GM13977 (cell line): ENCODE measurements around the gene ARID4B.
A peak's percentile ranks its signal among the peaks of the same experiment; 100 is the strongest.

Experiments used
- DNase-seq: peaks from one replicate; pipeline ENCODE4 v3.0.0; 2012; ENCODE audit warnings: low spot score
- in situ Hi-C: fragments of 300-500 bp; cut with MboI; formaldehyde crosslinking; loops from one replicate; pipeline ENCODE4 v1.12.0; 2022; ENCODE audit warnings: low sequenced_read_pairs, low pct_unique_long_range_greater_than_20kb, mixed read lengths, inconsistent platforms; ENCODE audit not compliant: unreplicated experiment
- TF ChIP-seq, protein P1 (sequence below): IDR thresholded peaks from 2 replicates; pipeline ENCODE4 v1.5.1; 2012; ENCODE audit warnings: mild to moderate bottlenecking, control low read depth; ENCODE audit not compliant: insufficient read depth; ENCODE audit errors: extremely low read depth, missing control alignments

ARID4B gene

DNA sequence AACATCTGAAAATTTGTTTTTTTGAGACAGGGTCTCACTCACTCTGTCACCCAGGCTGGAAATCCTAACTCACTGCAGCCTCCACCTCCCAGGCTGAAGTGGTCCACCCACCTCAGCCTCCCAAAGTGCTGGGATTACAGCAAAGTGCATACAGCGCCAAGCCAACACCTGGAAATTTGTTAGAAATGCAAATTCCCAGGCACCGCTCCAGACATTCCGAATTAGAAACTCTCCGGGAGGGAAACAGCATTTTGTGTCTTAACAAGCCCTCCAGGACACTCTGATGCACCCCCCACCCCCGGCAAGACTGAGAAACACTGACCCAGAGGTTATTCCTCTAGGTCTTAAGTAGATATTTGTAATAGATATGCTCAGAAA is 49.1 kb downstream of the ARID4B start:
- DNase-seq: no peak

GRCh38 chr1:235278233-235278914 is 49.6 kb downstream of the ARID4B start:
- in situ Hi-C loops: no loop called here
- TF ChIP-seq, protein P1, sequence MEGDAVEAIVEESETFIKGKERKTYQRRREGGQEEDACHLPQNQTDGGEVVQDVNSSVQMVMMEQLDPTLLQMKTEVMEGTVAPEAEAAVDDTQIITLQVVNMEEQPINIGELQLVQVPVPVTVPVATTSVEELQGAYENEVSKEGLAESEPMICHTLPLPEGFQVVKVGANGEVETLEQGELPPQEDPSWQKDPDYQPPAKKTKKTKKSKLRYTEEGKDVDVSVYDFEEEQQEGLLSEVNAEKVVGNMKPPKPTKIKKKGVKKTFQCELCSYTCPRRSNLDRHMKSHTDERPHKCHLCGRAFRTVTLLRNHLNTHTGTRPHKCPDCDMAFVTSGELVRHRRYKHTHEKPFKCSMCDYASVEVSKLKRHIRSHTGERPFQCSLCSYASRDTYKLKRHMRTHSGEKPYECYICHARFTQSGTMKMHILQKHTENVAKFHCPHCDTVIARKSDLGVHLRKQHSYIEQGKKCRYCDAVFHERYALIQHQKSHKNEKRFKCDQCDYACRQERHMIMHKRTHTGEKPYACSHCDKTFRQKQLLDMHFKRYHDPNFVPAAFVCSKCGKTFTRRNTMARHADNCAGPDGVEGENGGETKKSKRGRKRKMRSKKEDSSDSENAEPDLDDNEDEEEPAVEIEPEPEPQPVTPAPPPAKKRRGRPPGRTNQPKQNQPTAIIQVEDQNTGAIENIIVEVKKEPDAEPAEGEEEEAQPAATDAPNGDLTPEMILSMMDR: no peak
- no peak for DNase-seq

More for the DNA sequence above, 49.1 kb downstream of the ARID4B start:
- in situ Hi-C loops: no loop called here
- TF ChIP-seq, protein P1: no peak

- in situ Hi-C loops: no loop called here
- TF ChIP-seq, protein P1: no peak
- peak; percentile 22 for DNase-seq
These were observed 50.3 kb downstream of the ARID4B start for GRCh38 chr1:235277709-235278108.

GRCh38 chr1:235275836-235276235 is 52.1 kb downstream of the ARID4B start:
- no peak for DNase-seq
- TF ChIP-seq, protein P1: no peak
- in situ Hi-C loops: no loop called here

- in situ Hi-C loops: no loop called here
- TF ChIP-seq, protein P1: no peak
- peak; percentile 55 for DNase-seq
These were observed 52.8 kb downstream of the ARID4B start for GRCh38 chr1:235275223-235275622.

GRCh38 chr1:235272851-235273250 is 55.1 kb downstream of the ARID4B start:
- TF ChIP-seq, protein P1: no peak
- in situ Hi-C loops: no loop called here
- no peak for DNase-seq
